ENCODE results near the gene DOCK1. TPM values are rescaled to one million over a fixed set of nuclear protein-coding genes. Genes with fewer than 3 reads are reported as not detected.

The DOCK1 gene
- total RNA-seq, 1 experiment from 2014 or later: 16.4 TPM

DNA sequence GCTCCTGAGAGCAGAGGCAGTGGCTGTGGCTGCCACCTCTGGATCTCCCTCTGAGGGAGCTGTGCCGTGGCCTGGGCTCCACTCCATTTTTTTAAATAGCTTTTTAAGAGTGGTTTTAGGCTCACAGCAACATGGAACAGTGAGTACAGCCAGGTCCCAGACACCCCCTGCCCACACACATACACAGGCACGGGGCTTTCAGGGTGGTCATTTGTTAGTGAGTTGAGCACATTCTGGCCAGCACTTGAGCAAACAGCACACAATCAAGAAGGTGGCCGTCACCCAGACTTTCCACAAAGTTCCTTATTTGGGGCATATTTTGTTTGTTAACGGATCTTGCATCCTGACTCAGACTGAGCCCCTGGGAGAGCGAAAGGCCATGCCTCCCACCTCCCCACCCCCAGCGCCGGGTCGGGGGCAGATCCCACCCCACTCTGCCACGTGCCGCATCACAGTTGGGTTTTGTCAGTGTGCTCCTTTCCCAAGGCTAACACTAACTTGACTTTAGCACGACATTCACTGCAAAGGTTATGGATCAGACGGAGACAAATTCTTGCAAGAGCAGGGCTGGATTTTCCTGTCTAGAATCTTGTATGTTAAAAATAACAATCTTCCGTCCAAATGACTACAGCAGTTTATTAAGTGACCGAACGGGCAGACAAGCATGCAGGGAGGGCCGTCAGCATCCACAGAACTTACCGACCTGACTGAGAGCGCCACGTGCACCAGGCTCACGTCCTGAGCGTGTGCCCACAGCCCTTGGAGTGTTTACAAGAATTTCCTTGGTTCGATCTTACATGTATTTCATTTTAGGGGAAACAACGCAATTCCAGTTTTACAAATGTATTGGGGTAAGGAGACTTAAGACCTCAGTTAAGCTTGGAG lies 487.4 kb downstream of the DOCK1 start:
- no peak for DNase-seq (ENCODE audit: low read depth)

DNA sequence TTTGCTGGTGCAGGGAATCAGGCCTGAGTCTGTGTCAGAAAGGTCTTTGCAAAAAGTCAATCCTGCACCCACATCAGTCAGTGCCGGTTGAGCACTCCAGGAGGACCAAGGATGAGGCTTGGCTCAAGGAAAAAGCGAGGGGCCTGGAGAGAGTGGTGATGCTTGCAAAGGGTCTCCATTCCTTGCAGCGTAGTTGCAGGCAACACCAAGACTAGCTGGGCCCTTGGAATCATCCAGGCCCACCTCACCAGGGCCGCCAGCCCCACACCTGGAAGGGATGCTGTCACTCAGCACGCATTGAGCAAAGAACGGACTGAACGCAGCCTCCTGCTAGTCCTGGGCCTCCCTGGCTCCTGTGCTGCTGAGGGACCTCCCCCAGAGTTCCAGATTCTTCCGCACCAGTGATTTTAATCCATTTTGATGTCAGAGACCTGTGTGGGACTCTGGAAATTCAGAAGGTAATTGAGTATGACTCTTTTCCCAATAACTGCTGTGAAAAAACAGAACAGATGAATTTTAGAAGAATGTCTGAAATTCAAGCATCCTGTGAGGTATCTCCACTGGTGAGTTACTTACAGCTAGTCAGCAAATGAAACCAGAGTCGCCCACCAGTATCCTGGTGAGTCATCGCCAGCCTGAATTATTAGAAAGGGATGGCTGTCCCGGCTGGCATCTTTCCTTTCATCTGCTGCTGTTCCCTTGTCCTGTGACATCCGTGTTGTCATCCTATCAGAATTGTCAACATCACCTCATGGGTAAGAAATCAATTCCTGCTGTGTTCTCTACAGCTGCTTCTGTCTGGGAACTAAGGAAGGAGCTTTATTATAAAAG lies 493.1 kb downstream of the DOCK1 start:
- DNase-seq (ENCODE audit: low read depth): peak; percentile 40

GRCh38 chr10:127398971-127399365 lies 493.7 kb downstream of the DOCK1 start:
- DNase-seq (ENCODE audit: low read depth): no peak

DNA sequence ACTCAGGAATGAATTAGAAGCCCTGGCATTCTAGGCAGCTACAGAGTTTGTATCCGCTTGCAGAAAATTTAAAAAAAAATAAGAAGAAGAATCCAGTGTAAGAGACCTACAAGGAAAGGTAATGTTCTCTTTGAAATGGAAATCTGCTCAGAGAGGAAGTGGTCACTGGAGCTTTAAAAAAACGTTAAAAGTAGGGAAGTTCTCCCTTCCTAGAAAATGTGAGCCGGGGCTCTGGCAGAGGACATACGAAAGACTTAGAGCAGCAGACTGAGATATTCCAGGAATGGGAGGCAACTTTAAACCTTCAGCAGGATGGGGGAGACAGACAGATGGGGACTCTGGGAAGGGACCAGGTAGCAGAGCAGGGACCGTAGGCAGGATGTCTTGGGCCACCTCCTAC lies 494.4 kb downstream of the DOCK1 start:
- DNase-seq (ENCODE audit: low read depth): no peak

DNA sequence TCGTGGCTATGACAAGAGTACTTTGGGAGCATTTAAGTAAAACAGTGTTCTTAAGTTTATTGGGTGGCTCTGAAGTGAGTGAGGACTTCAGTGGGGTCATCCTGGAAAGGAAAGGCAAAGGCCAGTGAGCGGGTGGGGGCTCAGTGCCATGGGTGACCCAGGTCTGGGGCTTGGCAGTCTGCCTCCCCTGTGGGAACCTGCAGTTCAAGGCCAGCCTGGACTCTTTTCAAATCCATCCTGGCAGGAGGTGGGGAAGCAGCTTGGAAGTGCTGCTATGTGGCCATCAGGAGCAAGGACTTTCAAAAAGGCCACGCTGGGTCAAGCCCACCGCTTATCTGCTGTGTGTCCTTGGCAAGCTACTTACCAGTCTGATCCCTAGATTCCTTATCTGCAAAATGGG lies 495.0 kb downstream of the DOCK1 start:
- DNase-seq (ENCODE audit: low read depth): no peak

DNA sequence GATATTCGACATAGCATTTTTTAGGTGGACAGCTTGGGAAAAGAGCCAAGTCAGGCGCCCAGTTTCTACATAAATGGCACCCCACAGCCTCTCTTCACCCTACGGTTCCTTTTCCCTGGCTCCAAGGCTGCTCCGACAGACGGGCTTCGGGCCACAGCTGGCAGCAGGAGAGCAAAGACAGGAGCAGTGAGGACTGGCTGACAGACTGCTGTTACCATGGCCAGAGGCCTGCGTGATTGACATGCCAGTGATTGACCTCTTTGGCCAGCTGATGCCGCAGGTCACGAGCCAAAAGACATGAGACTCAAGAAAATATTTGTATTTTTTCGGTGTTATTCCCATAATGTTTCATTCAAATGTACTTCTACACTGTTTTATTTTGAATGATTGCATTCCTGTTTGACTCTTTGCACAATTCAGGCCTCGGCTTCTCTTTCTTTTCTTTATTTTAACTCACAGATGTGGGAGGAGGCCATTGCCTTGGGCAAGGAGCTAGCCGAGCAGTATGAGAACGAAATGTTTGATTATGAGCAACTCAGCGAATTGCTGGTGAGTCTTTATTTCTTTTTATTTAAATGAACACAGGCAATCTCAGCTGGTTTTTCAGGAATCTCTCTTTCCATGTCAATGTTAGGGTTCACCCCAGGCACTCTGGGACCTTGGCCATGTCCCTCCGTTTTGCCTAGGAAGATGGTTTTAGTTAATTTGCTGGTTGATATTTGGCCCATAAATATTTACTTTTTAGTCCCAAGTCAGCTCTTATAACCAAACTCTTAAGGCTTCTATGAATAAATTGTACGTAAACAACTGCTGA lies 497.6 kb downstream of the DOCK1 start:
- no peak for DNase-seq (ENCODE audit: low read depth)

- no peak for DNase-seq (ENCODE audit: low read depth)
These were observed 500.0 kb downstream of the DOCK1 start for GRCh38 chr10:127405221-127405620.

- no peak for DNase-seq (ENCODE audit: low read depth)
These were observed 500.9 kb downstream of the DOCK1 start for GRCh38 chr10:127406018-127406550.

- no peak for DNase-seq (ENCODE audit: low read depth)
These were observed 502.3 kb downstream of the DOCK1 start for GRCh38 chr10:127407551-127407950.

GRCh38 chr10:127408112-127408710 lies 503.0 kb downstream of the DOCK1 start:
- DNase-seq (ENCODE audit: low read depth): no peak

GRCh38 chr10:127408733-127409132 lies 503.5 kb downstream of the DOCK1 start:
- no peak for DNase-seq (ENCODE audit: low read depth)

- DNase-seq (ENCODE audit: low read depth): no peak
These were observed 504.8 kb downstream of the DOCK1 start for GRCh38 chr10:127410030-127410429.

DNA sequence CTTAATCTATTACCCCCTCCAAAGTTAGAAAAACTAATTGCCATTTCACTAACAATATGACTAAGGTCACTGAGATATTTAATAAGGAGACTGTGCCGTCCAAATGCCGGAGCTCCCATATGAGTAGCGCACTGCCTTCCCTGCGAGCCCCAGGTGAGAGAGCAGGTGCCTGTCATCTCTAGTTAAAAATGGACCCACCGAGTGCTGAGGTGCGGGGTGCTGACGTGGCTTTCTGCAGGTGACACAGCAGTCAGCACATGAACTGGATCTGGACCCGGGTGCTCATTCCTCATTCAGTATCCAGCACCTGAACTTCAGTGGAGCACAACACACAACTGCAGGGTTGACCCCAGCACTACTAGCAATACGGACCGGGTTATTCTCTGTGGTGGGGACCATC lies 505.8 kb downstream of the DOCK1 start:
- DNase-seq (ENCODE audit: low read depth): no peak

DNA sequence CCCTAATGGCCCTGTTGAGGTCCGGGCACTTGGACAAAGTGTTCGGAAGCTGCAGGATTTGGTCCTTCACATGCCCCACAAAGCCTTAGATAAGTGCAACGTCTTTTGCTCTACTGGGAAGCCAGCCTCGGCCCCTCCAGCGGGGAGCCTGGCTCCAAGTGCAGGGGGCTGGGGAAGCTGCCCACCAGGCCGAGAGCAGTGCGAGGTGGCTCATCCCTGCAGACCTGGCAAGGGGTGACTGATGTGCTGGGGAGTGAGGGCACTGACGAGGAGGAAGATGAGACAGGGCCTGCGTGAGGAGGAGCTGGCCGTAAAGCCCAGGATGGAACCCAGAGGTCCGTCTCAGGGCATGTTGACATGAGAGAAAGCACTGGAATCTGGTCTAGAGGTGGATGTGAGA lies 508.1 kb downstream of the DOCK1 start:
- DNase-seq (ENCODE audit: low read depth): no peak

- no peak for DNase-seq (ENCODE audit: low read depth)
These were observed 508.8 kb downstream of the DOCK1 start for GRCh38 chr10:127414024-127414423.

DNA sequence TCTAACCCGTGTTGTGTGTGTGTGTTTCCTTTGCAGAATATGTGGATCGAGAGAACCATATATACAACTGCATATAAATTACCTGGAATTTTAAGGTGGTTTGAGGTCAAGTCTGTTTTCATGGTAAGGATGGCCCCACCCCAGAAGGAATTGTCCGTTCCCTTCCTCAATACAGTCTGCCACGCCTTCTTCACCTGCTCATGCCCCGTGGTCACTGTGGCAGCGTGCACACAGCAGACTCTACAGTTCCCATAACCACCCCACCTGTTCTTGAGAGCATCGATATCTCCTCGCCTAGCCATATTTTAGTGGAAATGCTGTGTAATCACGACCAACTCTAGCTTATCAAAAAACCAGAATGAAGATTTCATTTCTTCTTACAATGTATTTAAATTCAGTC lies 509.9 kb downstream of the DOCK1 start:
- DNase-seq (ENCODE audit: low read depth): no peak

- DNase-seq (ENCODE audit: low read depth): no peak
These were observed 510.8 kb downstream of the DOCK1 start for GRCh38 chr10:127415901-127416581.

DNA sequence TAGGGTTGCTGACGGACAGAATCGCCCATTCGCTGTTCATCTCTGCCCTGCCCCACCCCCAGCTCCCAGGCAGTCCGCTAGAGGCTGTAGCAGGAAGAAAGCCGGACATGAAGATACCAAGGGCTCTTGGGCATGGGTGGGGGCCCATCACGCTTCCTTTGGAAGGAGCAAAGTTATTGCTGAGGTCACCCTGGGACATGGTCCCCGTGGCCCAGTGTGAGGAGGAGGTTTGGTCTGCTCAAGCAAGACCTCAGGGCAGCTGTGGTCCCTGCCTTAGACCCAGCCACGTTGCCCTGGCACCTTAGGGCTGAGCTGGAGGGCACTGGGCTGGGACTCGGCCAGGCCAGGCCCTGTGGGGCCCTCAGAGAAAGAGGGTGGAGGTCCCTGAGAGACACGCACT lies 511.8 kb downstream of the DOCK1 start:
- DNase-seq (ENCODE audit: low read depth): no peak

DNA sequence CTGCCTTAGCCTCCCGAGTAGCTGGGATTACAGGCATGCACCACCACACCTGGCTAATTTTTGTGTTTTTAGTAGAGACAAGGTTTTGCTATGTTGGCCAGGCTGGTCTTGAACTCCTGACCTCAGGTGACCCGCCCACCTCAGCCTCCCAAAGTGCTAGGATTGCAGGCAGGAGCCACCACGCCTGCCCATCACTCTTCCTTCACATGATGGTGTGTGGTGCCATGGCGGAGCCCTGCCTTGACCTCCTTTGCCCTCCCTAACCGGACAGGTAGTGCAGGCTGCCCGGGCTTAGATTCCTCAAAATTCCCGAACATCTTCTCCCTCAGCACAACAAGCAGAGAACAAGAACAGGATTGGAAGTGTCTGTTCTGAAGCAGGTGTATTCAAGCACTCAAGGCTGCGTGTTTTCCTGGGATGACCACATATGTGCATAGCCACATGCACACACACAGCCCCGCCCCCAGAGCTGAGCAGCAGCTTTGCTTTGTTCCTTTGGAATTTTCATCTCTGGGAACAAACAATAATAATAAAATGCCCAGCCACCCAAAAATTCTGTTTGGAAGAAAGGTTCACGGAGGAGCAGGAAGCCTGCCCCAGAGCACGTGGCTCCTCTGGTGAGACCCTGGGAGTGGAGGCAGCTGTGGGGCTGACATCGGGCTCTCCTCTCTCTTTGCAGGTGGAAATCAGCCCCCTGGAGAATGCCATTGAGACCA lies 512.6 kb downstream of the DOCK1 start:
- no peak for DNase-seq (ENCODE audit: low read depth)

- DNase-seq (ENCODE audit: low read depth): no peak
These were observed 513.4 kb downstream of the DOCK1 start for GRCh38 chr10:127418536-127419168.
